NB4 (cell line): Measurements from ENCODE around the gene MATR3.
"Not testable (repeated sequence)": the region's sequence is repeated elsewhere in the genome, so short reads cannot be mapped to it uniquely, and the experiment has no call there.

Experiments
- DNase-seq: peaks from one replicate; pipeline ENCODE4 v3.0.0; 2010; ENCODE audit warnings: low read depth
- H3K4me3 ChIP-seq: one replicate; pipeline ENCODE4 v1.5.1; 2011; ENCODE audit warnings: mild to moderate bottlenecking, low read depth, low read length, moderate library complexity
- MYC ChIP-seq: IDR thresholded peaks from 2 replicates; pipeline ENCODE4 v1.6.1; 2011; ENCODE audit warnings: low read depth, low read length
- POLR2A ChIP-seq: IDR thresholded peaks from 2 replicates; pipeline ENCODE4 v1.6.1; 2011; ENCODE audit warnings: mild to moderate bottlenecking; ENCODE audit not compliant: insufficient read length; ENCODE audit errors: extremely low read depth
- TF ChIP-seq, protein P1 (sequence below): IDR thresholded peaks from 2 replicates; pipeline ENCODE4 v1.6.1; 2011; ENCODE audit warnings: low read depth, low read length
- TF ChIP-seq, protein P2 (sequence below): IDR thresholded peaks from one replicate; pipeline ENCODE4 v1.5.1; 2012; ENCODE audit warnings: low read depth, low read length

Gene MATR3

DNA sequence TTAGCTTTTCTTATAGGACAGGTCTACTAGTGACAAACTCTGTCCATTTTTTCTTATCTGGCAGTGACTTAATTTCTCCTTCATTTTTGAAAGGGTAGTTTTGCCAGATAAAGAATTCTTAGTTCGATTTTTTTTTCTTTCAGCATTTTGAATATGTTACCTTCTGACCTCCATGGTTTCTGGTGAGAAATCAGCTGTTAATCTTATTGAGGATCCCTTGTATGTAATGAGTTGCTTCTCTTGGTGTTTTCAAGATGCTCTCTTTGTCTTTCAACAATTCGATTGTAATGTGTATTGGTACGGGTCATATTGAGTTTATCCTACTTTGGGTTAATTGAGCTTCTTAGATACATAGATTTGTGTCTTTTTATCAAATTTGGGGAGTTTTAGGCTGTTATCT lies 60.6 kb downstream of the MATR3 start:
- H3K4me3 ChIP-seq: no peak overlapping the region
- TF ChIP-seq, protein P1, sequence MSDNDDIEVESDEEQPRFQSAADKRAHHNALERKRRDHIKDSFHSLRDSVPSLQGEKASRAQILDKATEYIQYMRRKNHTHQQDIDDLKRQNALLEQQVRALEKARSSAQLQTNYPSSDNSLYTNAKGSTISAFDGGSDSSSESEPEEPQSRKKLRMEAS: no peak
- TF ChIP-seq POLR2A (no peak), MYC (no peak)
- TF ChIP-seq, protein P2, sequence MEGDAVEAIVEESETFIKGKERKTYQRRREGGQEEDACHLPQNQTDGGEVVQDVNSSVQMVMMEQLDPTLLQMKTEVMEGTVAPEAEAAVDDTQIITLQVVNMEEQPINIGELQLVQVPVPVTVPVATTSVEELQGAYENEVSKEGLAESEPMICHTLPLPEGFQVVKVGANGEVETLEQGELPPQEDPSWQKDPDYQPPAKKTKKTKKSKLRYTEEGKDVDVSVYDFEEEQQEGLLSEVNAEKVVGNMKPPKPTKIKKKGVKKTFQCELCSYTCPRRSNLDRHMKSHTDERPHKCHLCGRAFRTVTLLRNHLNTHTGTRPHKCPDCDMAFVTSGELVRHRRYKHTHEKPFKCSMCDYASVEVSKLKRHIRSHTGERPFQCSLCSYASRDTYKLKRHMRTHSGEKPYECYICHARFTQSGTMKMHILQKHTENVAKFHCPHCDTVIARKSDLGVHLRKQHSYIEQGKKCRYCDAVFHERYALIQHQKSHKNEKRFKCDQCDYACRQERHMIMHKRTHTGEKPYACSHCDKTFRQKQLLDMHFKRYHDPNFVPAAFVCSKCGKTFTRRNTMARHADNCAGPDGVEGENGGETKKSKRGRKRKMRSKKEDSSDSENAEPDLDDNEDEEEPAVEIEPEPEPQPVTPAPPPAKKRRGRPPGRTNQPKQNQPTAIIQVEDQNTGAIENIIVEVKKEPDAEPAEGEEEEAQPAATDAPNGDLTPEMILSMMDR: no peak
- DNase-seq: no peak

GRCh38 chr5:139355900-139356299 lies 62.4 kb downstream of the MATR3 start:
- DNase-seq, H3K4me3 ChIP-seq: not testable (repeated sequence)

GRCh38 chr5:139358064-139358463 lies 64.5 kb downstream of the MATR3 start:
- no peak for DNase-seq

GRCh38 chr5:139360384-139360783 lies 66.8 kb downstream of the MATR3 start:
- no peak for DNase-seq
- no peak overlapping the region for H3K4me3 ChIP-seq
- no peak for TF ChIP-seq POLR2A
- TF ChIP-seq, protein P1: no peak

More at GRCh38 chr5:139358064-139358463, 64.5 kb downstream of the MATR3 start:
- no peak overlapping the region for H3K4me3 ChIP-seq
- TF ChIP-seq, protein P2: no peak
- TF ChIP-seq, protein P1: no peak
- TF ChIP-seq MYC (no peak), POLR2A (no peak)

DNA sequence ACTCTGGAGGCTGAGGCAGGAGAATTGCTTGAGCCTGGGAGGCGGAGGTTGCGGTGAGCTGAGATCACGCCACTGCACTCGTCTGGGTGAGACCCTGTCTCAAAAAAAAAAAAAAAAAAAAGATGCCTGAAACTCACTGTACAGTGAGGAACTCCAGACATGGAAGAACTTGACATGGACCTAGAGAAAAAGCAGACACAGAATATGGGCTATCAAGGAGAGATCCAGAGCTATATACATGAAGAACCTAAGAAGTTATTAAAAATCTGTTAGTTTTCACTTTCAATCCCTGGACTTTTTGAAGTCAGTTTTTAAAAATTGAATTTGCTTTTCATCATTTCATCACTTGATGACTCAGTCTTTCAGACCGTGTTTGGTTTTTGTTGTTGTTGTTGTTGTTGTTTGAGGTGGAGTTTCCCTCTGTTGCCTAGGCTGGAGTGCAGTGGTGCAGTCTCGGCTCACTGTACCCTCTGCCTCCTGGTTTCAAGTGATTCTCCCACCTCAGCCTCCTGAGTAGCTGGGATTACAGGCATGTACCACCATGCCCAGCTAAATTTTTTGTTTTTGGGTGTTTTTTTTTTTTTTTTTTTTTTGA lies 68.4 kb downstream of the MATR3 start:
- no peak for TF ChIP-seq POLR2A
- TF ChIP-seq, protein P2: no peak
- TF ChIP-seq MYC: no peak
- TF ChIP-seq, protein P1: no peak
- no peak for DNase-seq
- H3K4me3 ChIP-seq: no peak overlapping the region

DNA sequence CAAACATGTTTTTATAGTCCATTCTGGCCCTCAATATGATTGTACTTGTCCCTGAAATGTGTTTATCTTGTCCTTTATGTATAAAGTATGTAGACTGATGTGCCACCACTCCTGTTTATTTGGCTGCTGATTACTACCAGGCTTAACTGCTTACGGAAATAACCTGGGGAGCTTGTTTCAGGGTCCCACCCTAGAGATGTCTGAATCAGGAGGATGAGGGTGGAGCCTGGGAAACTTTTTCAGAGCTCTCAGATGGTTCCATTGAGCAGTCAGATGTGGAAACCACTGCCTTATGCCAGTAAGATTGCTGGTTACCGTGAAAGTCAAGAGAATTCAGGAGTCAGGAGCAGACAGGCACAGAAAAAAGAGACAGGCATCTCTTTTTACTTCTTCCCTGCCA lies 70.4 kb downstream of the MATR3 start:
- TF ChIP-seq POLR2A: no peak
- TF ChIP-seq, protein P1: no peak
- TF ChIP-seq, protein P2: no peak
- TF ChIP-seq MYC: no peak
- no peak for DNase-seq
- H3K4me3 ChIP-seq: no peak overlapping the region

DNA sequence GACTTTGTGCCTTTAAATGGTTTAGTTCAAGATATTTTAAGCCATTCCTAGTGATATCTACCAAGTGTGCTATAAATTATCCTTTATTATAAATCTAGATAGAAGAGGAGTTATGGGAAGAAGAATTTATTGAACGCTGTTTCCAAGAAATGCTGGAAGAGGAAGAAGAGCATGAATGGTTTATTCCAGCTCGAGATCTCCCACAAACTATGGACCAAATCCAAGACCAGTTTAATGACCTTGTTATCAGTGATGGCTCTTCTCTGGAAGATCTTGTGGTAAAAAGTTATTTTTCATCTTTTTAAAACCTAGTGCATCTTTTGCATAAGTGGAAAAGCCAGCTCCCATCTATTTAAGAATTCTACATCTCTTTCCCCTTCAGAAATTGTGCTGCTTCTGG lies 70.9 kb downstream of the MATR3 start:
- TF ChIP-seq, protein P1: no peak
- TF ChIP-seq MYC (no peak), POLR2A (no peak)
- TF ChIP-seq, protein P2: no peak
- no peak overlapping the region for H3K4me3 ChIP-seq
- no peak for DNase-seq
